ENCODE data around the gene CHST9. TPM values are rescaled to one million over a fixed set of nuclear protein-coding genes. Genes with fewer than 3 reads are reported as not detected.

The CHST9 gene
- total RNA-seq, 8 experiments from 2014 or later = 0.22 to 33.0 (median 0.45) TPM

DNA sequence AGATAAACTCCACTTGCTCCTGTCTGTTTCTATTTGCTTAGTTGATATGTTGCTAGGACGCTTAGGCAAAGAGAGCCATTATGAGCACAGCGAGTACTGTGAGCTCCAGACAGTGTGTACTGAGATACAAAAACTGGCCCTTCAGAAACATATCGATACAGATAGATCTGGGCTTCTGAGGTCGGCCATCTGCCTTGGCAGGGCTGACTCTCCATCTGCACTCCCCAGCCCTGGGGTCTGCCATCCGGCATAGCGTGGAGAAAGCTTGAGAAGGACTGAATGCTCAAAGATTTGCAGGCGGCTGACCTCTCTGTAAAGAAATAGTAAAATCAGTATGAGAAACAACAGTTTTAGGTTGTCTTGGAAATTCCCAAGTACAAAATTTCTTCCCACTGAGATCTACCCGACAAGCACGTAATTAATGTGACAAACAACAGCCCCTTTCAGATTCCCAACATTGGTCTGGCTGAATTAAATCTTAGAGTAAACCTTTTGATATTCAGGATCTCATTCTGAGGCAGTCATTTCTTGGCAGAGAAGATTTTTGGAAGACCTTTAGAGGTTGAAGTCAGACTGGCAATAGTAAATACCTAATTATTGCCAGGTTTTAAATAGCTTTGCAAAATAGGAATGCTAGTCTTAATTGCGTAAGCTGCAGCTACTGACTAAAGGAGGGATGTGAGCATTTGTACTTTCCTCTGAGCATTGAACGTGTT lies 127.4 kb downstream of the CHST9 start:
- WGBS, 10 experiments = 3 to 100% (median 49%) methylated on average over 2 to 11 of the region's 11 CpGs; no CpG with 5 or more reads in 1 of the 10 experiments
- in situ Hi-C loops (cut with MboI; ENCODE audit: low pct_unique_long_range_greater_than_20kb in 2 of 9, low sequenced_read_pairs in 9 of 9, unreplicated experiment in 9 of 9) = no loop called here
- H3K4me1 ChIP-seq (replicated peaks in 1 of 2) = peaks cover 0 to 8% of the 10 kb centered on the region in 2 donors
- H3K27ac ChIP-seq = no peak overlapping the region
- peak in 4 of 8 experiments; percentile 35 to 93 (median 60) for ATAC-seq (replicated peaks in 6 of 8)
- no peak overlapping the region for H3K4me3 ChIP-seq

DNA sequence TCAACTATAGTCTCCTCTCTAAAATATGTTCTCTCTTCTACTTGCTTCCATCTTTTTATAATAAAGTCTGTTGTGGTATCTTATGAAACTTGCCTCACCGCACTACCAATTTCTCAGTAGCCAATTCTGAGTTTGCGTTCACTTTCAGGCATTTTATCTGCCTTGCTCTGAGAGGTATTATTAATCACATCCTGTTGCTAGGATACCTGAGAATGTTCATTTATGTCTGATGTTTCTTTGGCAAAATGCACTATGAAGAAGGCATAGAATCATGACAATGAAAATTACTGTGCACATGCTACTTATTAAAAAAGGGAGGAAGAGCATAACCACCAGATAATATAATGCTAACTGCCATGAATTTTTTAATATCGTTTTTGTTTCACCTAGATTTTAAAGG lies 130.2 kb downstream of the CHST9 start:
- ATAC-seq (replicated peaks in 6 of 8) = no peak
- in situ Hi-C loops (cut with MboI; ENCODE audit: low pct_unique_long_range_greater_than_20kb in 2 of 9, low sequenced_read_pairs in 9 of 9, unreplicated experiment in 9 of 9) = no loop called here
- H3K4me1 ChIP-seq (replicated peaks in 1 of 2) = peaks cover 0 to 8% of the 10 kb centered on the region in 2 donors
- no peak overlapping the region for H3K4me3 ChIP-seq
- H3K27ac ChIP-seq = no peak overlapping the region
- 0 to 100% (median 79%) methylated on average over 1 to 3 of the region's 3 CpGs; no CpG with 5 or more reads in 1 of the 10 experiments for WGBS, 10 experiments

GRCh38 chr18:27049969-27050368 lies 135.1 kb downstream of the CHST9 start:
- in situ Hi-C loops (cut with MboI; ENCODE audit: low pct_unique_long_range_greater_than_20kb in 2 of 9, low sequenced_read_pairs in 9 of 9, unreplicated experiment in 9 of 9) = no loop called here
- ATAC-seq (replicated peaks in 6 of 8) = no peak
- H3K4me3 ChIP-seq = no peak overlapping the region
- no peak overlapping the region for H3K27ac ChIP-seq
- 0 to 100% (median 84%) methylated on average over 1 to 3 of the region's 4 CpGs for WGBS, 10 experiments
- H3K4me1 ChIP-seq (replicated peaks in 1 of 2) = peaks cover 0 to 2% of the 10 kb centered on the region in 2 donors

DNA sequence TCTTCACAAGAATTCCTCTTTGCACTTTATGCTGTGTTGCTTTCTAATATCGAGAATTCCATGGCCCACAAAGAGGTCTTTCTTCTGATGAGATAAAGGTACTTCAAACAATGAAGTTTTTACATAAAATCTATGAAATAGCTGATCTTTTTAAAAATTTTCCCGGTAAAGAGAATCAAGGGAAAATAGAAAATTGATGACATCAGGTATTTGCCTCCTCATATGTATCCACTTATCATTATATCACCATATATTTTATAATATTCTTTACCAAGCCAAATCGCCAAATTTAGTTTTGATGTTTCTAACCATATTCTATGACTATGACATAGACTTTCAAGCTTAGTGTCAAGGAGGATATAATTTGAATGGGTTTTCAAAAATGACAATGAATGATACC lies 139.8 kb downstream of the CHST9 start:
- ATAC-seq (replicated peaks in 6 of 8) = no peak
- H3K4me1 ChIP-seq (replicated peaks in 1 of 2) = no peaks in the 10 kb centered on the region
- no peak overlapping the region for H3K4me3 ChIP-seq
- in situ Hi-C loops (cut with MboI; ENCODE audit: low pct_unique_long_range_greater_than_20kb in 2 of 9, low sequenced_read_pairs in 9 of 9, unreplicated experiment in 9 of 9) = no loop called here
- no peak overlapping the region for H3K27ac ChIP-seq
- WGBS, 10 experiments = 0 to 100% (median 91%) methylated on average over 2 to 3 of the region's 3 CpGs

- Histone ChIP-seq H3K4me3 (no peak overlapping the region), H3K4me1 (replicated peaks in 1 of 2) (no peaks in the 10 kb centered on the region), H3K27ac (no peak overlapping the region)
- in situ Hi-C loops (cut with MboI; ENCODE audit: low pct_unique_long_range_greater_than_20kb in 2 of 9, low sequenced_read_pairs in 9 of 9, unreplicated experiment in 9 of 9) = no loop called here
- ATAC-seq (replicated peaks in 6 of 8) = no peak
These were observed 142.9 kb downstream of the CHST9 start for GRCh38 chr18:27042177-27042576.

DNA sequence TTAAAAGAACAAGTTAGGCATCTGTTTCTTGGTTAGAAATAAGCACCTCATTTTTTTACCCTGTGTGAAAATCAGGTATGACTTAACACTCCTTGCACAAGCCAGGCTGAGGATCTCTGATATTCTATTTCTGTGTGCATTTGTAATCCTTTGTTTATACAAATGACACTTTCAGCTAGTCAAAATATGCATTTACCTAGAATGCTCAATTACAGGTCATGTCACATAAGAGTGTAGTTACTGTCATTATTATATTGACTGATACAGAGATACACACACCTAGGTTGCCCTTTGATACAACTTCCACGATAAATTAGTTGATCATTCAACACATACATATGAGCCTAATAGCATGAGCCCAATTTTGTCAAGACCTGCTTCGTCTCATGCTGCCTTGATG lies 144.3 kb downstream of the CHST9 start:
- Histone ChIP-seq H3K4me1 (replicated peaks in 1 of 2) (no peaks in the 10 kb centered on the region), H3K4me3 (no peak overlapping the region), H3K27ac (no peak overlapping the region)
- 10 to 100% (median 82%) methylated on average over 1 to 2 of the region's 2 CpGs; no CpG with 5 or more reads in 1 of the 10 experiments for WGBS, 10 experiments
- no peak for ATAC-seq (replicated peaks in 6 of 8)
- in situ Hi-C loops (cut with MboI; ENCODE audit: low pct_unique_long_range_greater_than_20kb in 2 of 9, low sequenced_read_pairs in 9 of 9, unreplicated experiment in 9 of 9) = no loop called here

- in situ Hi-C loops (cut with MboI; ENCODE audit: low pct_unique_long_range_greater_than_20kb in 2 of 9, low sequenced_read_pairs in 9 of 9, unreplicated experiment in 9 of 9) = no loop called here
- ATAC-seq (replicated peaks in 6 of 8) = no peak
- WGBS, 10 experiments = 18 to 100% (median 79%) methylated on average over 2 to 5 of the region's 5 CpGs; no CpG with 5 or more reads in 2 of the 10 experiments
- no peak overlapping the region for H3K27ac ChIP-seq
- no peak overlapping the region for H3K4me3 ChIP-seq
- H3K4me1 ChIP-seq (replicated peaks in 1 of 2) = no peaks in the 10 kb centered on the region
These were observed 151.4 kb downstream of the CHST9 start for GRCh38 chr18:27033722-27034121.

GRCh38 chr18:27030421-27030820 lies 154.7 kb downstream of the CHST9 start:
- Histone ChIP-seq H3K27ac (no peak overlapping the region), H3K4me3 (no peak overlapping the region), H3K4me1 (replicated peaks in 1 of 2) (no peaks in the 10 kb centered on the region)
- in situ Hi-C loops (cut with MboI; ENCODE audit: low pct_unique_long_range_greater_than_20kb in 2 of 9, low sequenced_read_pairs in 9 of 9, unreplicated experiment in 9 of 9) = no loop called here
- no peak for ATAC-seq (replicated peaks in 6 of 8)
- 0 to 100% (median 77%) methylated on average over 1 to 8 of the region's 9 CpGs; no CpG with 5 or more reads in 1 of the 10 experiments for WGBS, 10 experiments

- in situ Hi-C loops (cut with MboI; ENCODE audit: low pct_unique_long_range_greater_than_20kb in 2 of 9, low sequenced_read_pairs in 9 of 9, unreplicated experiment in 9 of 9) = no loop called here
- 0 to 79% (median 49%) methylated on average over 2 to 3 of the region's 3 CpGs for WGBS, 10 experiments
- no peak overlapping the region for H3K4me3 ChIP-seq
- no peaks in the 10 kb centered on the region for H3K4me1 ChIP-seq (replicated peaks in 1 of 2)
- ATAC-seq (replicated peaks in 6 of 8) = peak in 3 of 8 experiments; percentile 37 to 72 (median 59)
- no peak overlapping the region for H3K27ac ChIP-seq
These were observed 162.6 kb downstream of the CHST9 start for GRCh38 chr18:27022477-27022876.

- ATAC-seq (replicated peaks in 6 of 8) = peak in 3 of 8 experiments; percentile 30 to 44 (median 35)
- no peak overlapping the region for H3K4me3 ChIP-seq
- 4 to 68% (median 45%) methylated on average over 1 to 2 of the region's 2 CpGs for WGBS, 10 experiments
- H3K27ac ChIP-seq = no peak overlapping the region
- no peaks in the 10 kb centered on the region for H3K4me1 ChIP-seq (replicated peaks in 1 of 2)
- in situ Hi-C loops (cut with MboI; ENCODE audit: low pct_unique_long_range_greater_than_20kb in 2 of 9, low sequenced_read_pairs in 9 of 9, unreplicated experiment in 9 of 9) = no loop called here
These were observed 167.1 kb downstream of the CHST9 start for GRCh38 chr18:27017901-27018500.

DNA sequence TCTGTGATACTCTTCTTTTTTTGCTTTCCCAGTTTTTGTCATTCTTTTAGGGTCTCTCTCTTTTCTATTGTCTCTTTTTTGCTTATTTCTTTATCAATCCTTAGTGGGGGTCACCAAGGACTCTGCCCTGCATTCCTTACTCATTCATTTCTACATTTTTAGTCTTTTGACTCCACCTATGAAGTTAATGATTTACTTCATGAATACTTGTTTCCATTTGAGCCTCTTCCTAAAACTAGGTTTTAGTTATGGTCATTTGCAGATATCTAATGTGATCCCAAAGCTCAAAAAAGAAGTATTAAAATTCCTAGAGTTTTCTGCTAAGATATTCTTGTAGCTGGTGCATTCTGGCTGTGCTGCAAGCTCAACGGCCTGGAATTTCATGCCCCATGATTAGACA lies 170.3 kb downstream of the CHST9 start:
- WGBS, 10 experiments = 14 to 71% (median 50%) methylated on average over 1 of the region's 1 CpG; no CpG with 5 or more reads in 5 of the 10 experiments
- no peak overlapping the region for H3K4me3 ChIP-seq
- in situ Hi-C loops (cut with MboI; ENCODE audit: low pct_unique_long_range_greater_than_20kb in 2 of 9, low sequenced_read_pairs in 9 of 9, unreplicated experiment in 9 of 9) = no loop called here
- no peak overlapping the region for H3K27ac ChIP-seq
- ATAC-seq (replicated peaks in 6 of 8) = no peak
- H3K4me1 ChIP-seq (replicated peaks in 1 of 2) = no peaks in the 10 kb centered on the region

DNA sequence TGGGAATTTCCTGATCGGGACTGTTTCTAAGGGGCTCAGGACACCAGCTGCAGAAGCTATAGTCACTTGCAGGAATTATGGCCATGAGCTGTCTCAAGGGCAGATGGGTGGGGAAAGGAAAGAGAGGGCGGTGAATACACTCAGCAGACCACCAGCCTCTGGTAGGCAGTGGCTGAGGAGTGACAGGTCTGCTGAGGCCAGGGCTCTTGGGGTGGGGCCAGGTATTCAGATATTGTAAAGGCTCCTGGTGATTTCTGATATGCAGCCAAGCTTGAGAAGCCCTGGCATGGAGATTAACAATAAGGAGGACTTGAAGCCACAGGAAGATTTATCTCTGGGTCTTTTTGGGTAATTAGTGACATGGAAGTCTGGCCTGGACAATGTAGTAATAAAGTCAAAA lies 174.3 kb downstream of the CHST9 start:
- in situ Hi-C loops (cut with MboI; ENCODE audit: low pct_unique_long_range_greater_than_20kb in 2 of 9, low sequenced_read_pairs in 9 of 9, unreplicated experiment in 9 of 9) = no loop called here
- H3K4me3 ChIP-seq = no peak overlapping the region
- WGBS, 10 experiments = 20 to 100% (median 50%) methylated on average over 1 to 2 of the region's 2 CpGs; no CpG with 5 or more reads in 5 of the 10 experiments
- H3K4me1 ChIP-seq (replicated peaks in 1 of 2) = peaks cover 0 to 3% of the 10 kb centered on the region in 2 donors
- H3K27ac ChIP-seq = no peak overlapping the region
- peak in 1 of 8 experiments; percentile 23 for ATAC-seq (replicated peaks in 6 of 8)

DNA sequence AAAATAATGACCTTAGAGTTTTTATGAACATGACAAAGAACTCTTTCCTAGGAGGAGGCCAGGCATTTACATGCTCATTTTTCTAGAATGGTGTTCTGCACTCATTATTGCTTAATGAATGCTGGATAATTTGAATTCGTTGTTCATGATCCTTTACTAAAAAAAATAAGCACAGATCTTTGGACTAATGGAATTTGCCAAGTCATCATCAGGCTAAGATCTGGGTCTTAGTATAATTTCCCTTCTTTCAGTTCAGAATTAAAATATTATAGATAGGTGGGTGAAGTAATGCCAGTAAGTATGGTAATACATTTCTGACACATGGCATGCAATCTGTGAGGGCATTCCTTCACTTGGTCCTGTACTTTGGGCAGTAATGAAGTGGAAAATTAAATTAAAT lies 175.8 kb downstream of the CHST9 start:
- H3K27ac ChIP-seq = no peak overlapping the region
- H3K4me3 ChIP-seq = no peak overlapping the region
- 0 to 83% (median 40%) methylated on average over 1 of the region's 1 CpG; no CpG with 5 or more reads in 1 of the 10 experiments for WGBS, 10 experiments
- no peak for ATAC-seq (replicated peaks in 6 of 8)
- H3K4me1 ChIP-seq (replicated peaks in 1 of 2) = peaks cover 0 to 3% of the 10 kb centered on the region in 2 donors
- in situ Hi-C loops (cut with MboI; ENCODE audit: low pct_unique_long_range_greater_than_20kb in 2 of 9, low sequenced_read_pairs in 9 of 9, unreplicated experiment in 9 of 9) = no loop called here

DNA sequence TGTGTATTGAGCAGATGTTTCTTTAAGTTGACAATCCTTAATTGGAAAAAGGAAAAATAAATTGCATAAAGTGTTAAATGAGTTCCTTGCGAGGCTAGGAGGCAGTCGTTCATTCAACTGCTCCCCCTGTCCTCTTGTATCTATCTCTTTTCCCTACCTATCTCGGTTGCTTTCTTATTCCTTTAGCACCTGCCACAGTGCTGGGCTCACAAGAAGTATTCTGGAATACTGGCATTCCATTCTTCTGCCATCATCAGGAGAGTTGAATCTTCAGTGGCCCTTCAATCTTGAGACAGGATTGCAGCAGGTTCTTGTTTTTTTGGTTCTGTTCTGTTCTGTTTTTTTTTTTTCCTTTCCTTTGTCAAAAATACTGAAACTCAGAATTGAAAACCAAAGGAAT lies 176.5 kb downstream of the CHST9 start:
- in situ Hi-C loops (cut with MboI; ENCODE audit: low pct_unique_long_range_greater_than_20kb in 2 of 9, low sequenced_read_pairs in 9 of 9, unreplicated experiment in 9 of 9) = no loop called here
- no peak overlapping the region for H3K27ac ChIP-seq
- 0 to 90% (median 68%) methylated on average over 1 to 3 of the region's 3 CpGs for WGBS, 10 experiments
- peaks cover 0 to 3% of the 10 kb centered on the region in 2 donors for H3K4me1 ChIP-seq (replicated peaks in 1 of 2)
- ATAC-seq (replicated peaks in 6 of 8) = no peak
- H3K4me3 ChIP-seq = no peak overlapping the region
